Islet precursor cell (in vitro differentiated cells): Measurements from ENCODE around the gene ABCD3.
A peak's percentile ranks its signal among the peaks of the same experiment; 100 is the strongest.

Source experiments
- DNase-seq: peaks from one replicate; pipeline ENCODE4 v3.0.0-alpha.2; 2018

Gene ABCD3

GRCh38 chr1:94463765-94464330 is 45.7 kb downstream of the ABCD3 start:
- DNase-seq: no peak

GRCh38 chr1:94468708-94469107 is 50.5 kb downstream of the ABCD3 start:
- DNase-seq: no peak

GRCh38 chr1:94471271-94471670 is 53.1 kb downstream of the ABCD3 start:
- DNase-seq: no peak

- DNase-seq: no peak
Observed at GRCh38 chr1:94475232-94475631, 57.0 kb downstream of the ABCD3 start.

GRCh38 chr1:94479682-94480081 is 61.5 kb downstream of the ABCD3 start:
- DNase-seq: no peak

GRCh38 chr1:94481473-94481933 is 63.3 kb downstream of the ABCD3 start:
- peak; percentile 84 for DNase-seq

- DNase-seq: no peak
Observed at GRCh38 chr1:94486990-94487389, 68.8 kb downstream of the ABCD3 start.

- no peak for DNase-seq
Observed at GRCh38 chr1:94490556-94490955, 72.4 kb downstream of the ABCD3 start.

- no peak for DNase-seq
Observed at GRCh38 chr1:94496076-94496755, 78.0 kb downstream of the ABCD3 start.

- DNase-seq: no peak
Observed at GRCh38 chr1:94501426-94501825, 83.2 kb downstream of the ABCD3 start.

GRCh38 chr1:94501935-94502334 is 83.7 kb downstream of the ABCD3 start:
- DNase-seq: no peak

- DNase-seq: no peak
Observed at GRCh38 chr1:94503153-94503552, 85.0 kb downstream of the ABCD3 start.

- no peak for DNase-seq
Observed at GRCh38 chr1:94504601-94505000, 86.4 kb downstream of the ABCD3 start.

GRCh38 chr1:94512816-94513215 is 94.6 kb downstream of the ABCD3 start:
- DNase-seq: no peak

- peak; percentile 68 for DNase-seq
Observed at GRCh38 chr1:94514095-94514727, 96.0 kb downstream of the ABCD3 start.

- DNase-seq: no peak
Observed at GRCh38 chr1:94515296-94515947, 97.2 kb downstream of the ABCD3 start.

- DNase-seq: no peak
Observed at GRCh38 chr1:94519351-94519750, 101.2 kb downstream of the ABCD3 start.

GRCh38 chr1:94522304-94522703 is 104.1 kb downstream of the ABCD3 start:
- DNase-seq: no peak

- no peak for DNase-seq
Observed at GRCh38 chr1:94524531-94524930, 106.3 kb downstream of the ABCD3 start.

GRCh38 chr1:94526152-94526980 is 108.2 kb downstream of the ABCD3 start:
- DNase-seq: no peak

- peak; percentile 63 for DNase-seq
Observed at GRCh38 chr1:94527447-94528031, 109.3 kb downstream of the ABCD3 start.

GRCh38 chr1:94528299-94528698 is 110.1 kb downstream of the ABCD3 start:
- no peak for DNase-seq

- no peak for DNase-seq
Observed at GRCh38 chr1:94528826-94529225, 110.6 kb downstream of the ABCD3 start.
